WTC11 (cell line): ENCODE results near the gene TMTC3. TPM values are rescaled to one million over a fixed set of nuclear protein-coding genes. Genes with fewer than 3 reads are reported as not detected.

Experiments used
- ATAC-seq: fragments of 200-7000 bp; cut with Tn5 transposase; 2 replicates; pipeline ENCODE4 v1.10.0; 2021; ENCODE audit warnings: mild to moderate bottlenecking, moderate library complexity
- CTCF ChIA-PET: fragments of 300-600 bp; sonication (Branson Sonifier 250); formaldehyde crosslinking; loops from one replicate; lab custom pipeline; 2021; ENCODE audit warnings: antibody characterized with exemption; lab: Charles Lee
- POLR2A ChIA-PET: fragments of 350-600 bp; sonication (Branson Sonifier 250); formaldehyde crosslinking; loops from one replicate; lab custom pipeline; 2021; ENCODE audit warnings: antibody characterized with exemption; lab: Charles Lee
- DNase-seq: peaks from one replicate; pipeline ENCODE4 v3.0.0; 2021; ENCODE audit warnings: low spot score
- H3K27ac Mint-ChIP-seq: 2 replicates; pipeline ENCODE4 v1.8.0; 2021; ENCODE audit warnings: mixed read lengths
- H3K27me3 Mint-ChIP-seq: 2 replicates; pipeline ENCODE4 v1.8.0; 2021; ENCODE audit warnings: low read depth, mild to moderate bottlenecking, moderate library complexity, mixed read lengths
- H3K36me3 Mint-ChIP-seq: 2 replicates; pipeline ENCODE4 v1.8.0; 2021; ENCODE audit warnings: mixed read lengths
- H3K4me1 Mint-ChIP-seq: 2 replicates; pipeline ENCODE4 v1.8.0; 2022; ENCODE audit warnings: mixed read lengths
- H3K4me3 Mint-ChIP-seq: 2 replicates; pipeline ENCODE4 v1.8.0; 2021; ENCODE audit warnings: mild to moderate bottlenecking, moderate library complexity, mixed read lengths
- H3K9me3 Mint-ChIP-seq: 2 replicates; pipeline ENCODE4 v1.8.0; 2021; ENCODE audit warnings: mixed read lengths
- ARID4B ChIP-seq: sonication (generic); formaldehyde crosslinking; IDR thresholded peaks from 2 replicates; pipeline ENCODE4 v1.8.0; 2023; ENCODE audit warnings: missing genetic modification reagents, mild to moderate bottlenecking, borderline replicate concordance
- ATF2 ChIP-seq: sonication (generic); formaldehyde crosslinking; IDR thresholded peaks from 2 replicates; pipeline ENCODE4 v1.8.1; 2022; ENCODE audit warnings: low read depth, missing genetic modification reagents, borderline replicate concordance
- CREB1 ChIP-seq: sonication (generic); formaldehyde crosslinking; IDR thresholded peaks from 2 replicates; pipeline ENCODE4 v1.8.0; 2023; ENCODE audit warnings: mild to moderate bottlenecking, missing genetic modification reagents
- ELF4 ChIP-seq: sonication (generic); formaldehyde crosslinking; IDR thresholded peaks from 2 replicates; pipeline ENCODE4 v1.8.1; 2022; ENCODE audit warnings: low read depth, mild to moderate bottlenecking, moderate library complexity, missing genetic modification reagents
- ERG ChIP-seq: fragments of 250-450 bp; sonication (Bioruptor Pico); IDR thresholded peaks from 2 replicates; pipeline ENCODE4 v1.8.0; 2021; ENCODE audit warnings: mild to moderate bottlenecking
- GABPB1 ChIP-seq: sonication (generic); formaldehyde crosslinking; IDR thresholded peaks from 2 replicates; pipeline ENCODE4 v1.8.1; 2023; ENCODE audit warnings: mild to moderate bottlenecking, missing genetic modification reagents
- HMGXB4 ChIP-seq: sonication (generic); formaldehyde crosslinking; IDR thresholded peaks from 2 replicates; pipeline ENCODE4 v1.8.1; 2023; ENCODE audit warnings: mild to moderate bottlenecking, moderate library complexity, missing genetic modification reagents
- IRF2 ChIP-seq: sonication (generic); formaldehyde crosslinking; IDR thresholded peaks from 2 replicates; pipeline ENCODE4 v1.8.0; 2022; ENCODE audit warnings: low read depth, missing genetic modification reagents, borderline replicate concordance
- MLX ChIP-seq: sonication (generic); formaldehyde crosslinking; IDR thresholded peaks from 2 replicates; pipeline ENCODE4 v1.8.1; 2023; ENCODE audit warnings: mild to moderate bottlenecking, missing genetic modification reagents, moderate library complexity
- MXD4 ChIP-seq: fragments of 250-450 bp; sonication (Bioruptor Pico); IDR thresholded peaks from 2 replicates; pipeline ENCODE4 v1.8.0; 2021; ENCODE audit warnings: mild to moderate bottlenecking, moderate library complexity, borderline replicate concordance
- PREB ChIP-seq: sonication (generic); formaldehyde crosslinking; IDR thresholded peaks from 2 replicates; pipeline ENCODE4 v1.8.1; 2022; ENCODE audit warnings: mild to moderate bottlenecking, missing genetic modification reagents, moderate library complexity, borderline replicate concordance
- RELA ChIP-seq: sonication (generic); formaldehyde crosslinking; IDR thresholded peaks from 2 replicates; pipeline ENCODE4 v1.8.1; 2022; ENCODE audit warnings: missing genetic modification reagents, mild to moderate bottlenecking, borderline replicate concordance
- STAT6 ChIP-seq: sonication (generic); formaldehyde crosslinking; conservative IDR thresholded peaks from 2 replicates; pipeline ENCODE4 v1.8.1; 2023; ENCODE audit warnings: mild to moderate bottlenecking, low read depth, missing genetic modification reagents, moderate library complexity
- ZBTB21 ChIP-seq: sonication (generic); formaldehyde crosslinking; IDR thresholded peaks from 2 replicates; pipeline ENCODE4 v1.8.1; 2023; ENCODE audit warnings: mild to moderate bottlenecking, missing genetic modification reagents, borderline replicate concordance
- ZNF416 ChIP-seq: fragments of 250-450 bp; sonication (Bioruptor Pico); IDR thresholded peaks from 2 replicates; pipeline ENCODE4 v1.9.0; 2021; ENCODE audit warnings: mild to moderate bottlenecking, inconsistent platforms
- total RNA-seq: library from RNA; stranded (reverse); gene quantifications from 3 replicates; pipeline ENCODE4 v1.2.3, GENCODE V29; 2021

Gene TMTC3
- total RNA-seq, 1 experiment from 2014 or later, result 38.8 TPM

GRCh38 chr12:88181881-88182280, 39.8 kb downstream of the TMTC3 start:
- Mint-ChIP-seq H3K36me3 (peaks cover 31% of the 10 kb centered on the region), H3K4me3 (no peak overlapping the region), H3K27ac (no peak overlapping the region), H3K9me3 (peaks cover 9% of the 10 kb centered on the region), H3K4me1 (peaks cover 2% of the 10 kb centered on the region; the same call in 1 of the 2 replicates), H3K27me3 (no peaks in the 10 kb centered on the region)
- DNase-seq (no peak), ATAC-seq (no peak)
- CTCF ChIA-PET, result no interaction called here
- no peak for TF ChIP-seq ZNF416 (CRISPR knock-in tag)
- TF ChIP-seq GABPB1 (CRISPR knock-in tag), result no peak
- TF ChIP-seq ARID4B (CRISPR knock-in tag), result no peak
- no peak for TF ChIP-seq ELF4 (CRISPR knock-in tag)
- no peak for TF ChIP-seq ATF2
- no peak for TF ChIP-seq MLX
- no peak for TF ChIP-seq MXD4 (CRISPR knock-in tag)
- TF ChIP-seq ERG, result no peak
- no peak for TF ChIP-seq HMGXB4 (CRISPR knock-in tag)
- no peak for TF ChIP-seq STAT6 (CRISPR knock-in tag)
- TF ChIP-seq PREB, result no peak
- TF ChIP-seq ZBTB21, result no peak
- no peak for TF ChIP-seq CREB1
- no peak for TF ChIP-seq RELA
- TF ChIP-seq IRF2, result no peak
- POLR2A ChIA-PET, result no interaction called here
